Endothelial cell (in vitro differentiated cells): Measurements from ENCODE around the gene NT5C2. TPM values are rescaled to one million over a fixed set of nuclear protein-coding genes. Genes with fewer than 3 reads are reported as not detected.
"Not testable (repeated sequence)": the region's sequence is repeated elsewhere in the genome, so short reads cannot be mapped to it uniquely, and the experiment has no call there.

Experiments
- DNase-seq: peaks from one replicate; pipeline ENCODE4 v3.0.0; 2021; ENCODE audit warnings: low spot score
- H3K27ac Mint-ChIP-seq: one replicate; pipeline ENCODE4 v1.8.0; 2021; ENCODE audit warnings: mixed read lengths, inconsistent platforms; ENCODE audit not compliant: unreplicated experiment
- H3K27me3 Mint-ChIP-seq: one replicate; pipeline ENCODE4 v1.8.0; 2021; ENCODE audit warnings: mild to moderate bottlenecking, moderate library complexity, mixed read lengths, inconsistent platforms; ENCODE audit not compliant: unreplicated experiment
- H3K36me3 Mint-ChIP-seq: one replicate; pipeline ENCODE4 v1.8.0; 2021; ENCODE audit warnings: mild to moderate bottlenecking, low read depth, mixed read lengths, inconsistent platforms; ENCODE audit not compliant: unreplicated experiment
- H3K4me1 Mint-ChIP-seq: one replicate; pipeline ENCODE4 v1.8.0; 2021; ENCODE audit warnings: mild to moderate bottlenecking, mixed read lengths, inconsistent platforms; ENCODE audit not compliant: unreplicated experiment
- H3K4me3 Mint-ChIP-seq: one replicate; pipeline ENCODE4 v1.8.0; 2021; ENCODE audit warnings: mild to moderate bottlenecking, mixed read lengths, inconsistent platforms; ENCODE audit not compliant: unreplicated experiment
- H3K9me3 Mint-ChIP-seq: one replicate; pipeline ENCODE4 v1.8.0; 2021; ENCODE audit warnings: mixed read lengths, inconsistent platforms; ENCODE audit not compliant: unreplicated experiment
- total RNA-seq: library from RNA; stranded (reverse); fragmentation: NEBNext Ultra II Directional; extraction: Animal tissue kit (Norgen Biotek cat#: 25700); gene quantifications from one replicate; pipeline ENCODE4 v1.2.1, GENCODE V29; 2021; ENCODE audit not compliant: unreplicated experiment
- TF ChIP-seq, protein P1 (sequence below): fragments of 200-600 bp; sonication (generic); IDR thresholded peaks from one replicate; pipeline ENCODE4 v1.5.0; 2021; ENCODE audit warnings: antibody characterized with exemption; ENCODE audit not compliant: unreplicated experiment

The NT5C2 gene
- total RNA-seq, 1 donor from 2014 or later, result 88.2 TPM

DNA sequence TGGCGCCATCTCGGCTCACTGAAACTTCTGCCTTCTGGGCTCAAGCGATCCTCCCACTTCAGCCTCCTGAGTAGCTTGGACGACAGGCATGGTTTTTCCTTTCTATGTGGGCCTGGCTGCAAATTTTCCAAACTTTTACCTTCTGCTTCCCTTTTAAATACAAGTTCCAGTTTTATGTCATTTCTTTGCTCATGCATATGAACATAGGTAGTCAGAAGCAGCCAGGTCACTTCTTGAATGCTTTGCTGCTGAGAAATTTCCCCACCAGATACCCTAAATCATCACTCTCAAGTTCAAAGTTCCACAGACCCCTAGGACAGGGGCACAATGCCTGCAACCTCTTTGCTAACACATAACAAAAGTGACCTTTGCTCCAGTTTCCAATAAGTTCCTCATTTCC, 31.1 kb upstream of the NT5C2 start:
- peaks cover 5% of the 10 kb centered on the region for H3K9me3 Mint-ChIP-seq
- H3K27me3 Mint-ChIP-seq, result peaks cover 4% of the 10 kb centered on the region
- no peak overlapping the region for H3K27ac Mint-ChIP-seq
- TF ChIP-seq, protein P1, sequence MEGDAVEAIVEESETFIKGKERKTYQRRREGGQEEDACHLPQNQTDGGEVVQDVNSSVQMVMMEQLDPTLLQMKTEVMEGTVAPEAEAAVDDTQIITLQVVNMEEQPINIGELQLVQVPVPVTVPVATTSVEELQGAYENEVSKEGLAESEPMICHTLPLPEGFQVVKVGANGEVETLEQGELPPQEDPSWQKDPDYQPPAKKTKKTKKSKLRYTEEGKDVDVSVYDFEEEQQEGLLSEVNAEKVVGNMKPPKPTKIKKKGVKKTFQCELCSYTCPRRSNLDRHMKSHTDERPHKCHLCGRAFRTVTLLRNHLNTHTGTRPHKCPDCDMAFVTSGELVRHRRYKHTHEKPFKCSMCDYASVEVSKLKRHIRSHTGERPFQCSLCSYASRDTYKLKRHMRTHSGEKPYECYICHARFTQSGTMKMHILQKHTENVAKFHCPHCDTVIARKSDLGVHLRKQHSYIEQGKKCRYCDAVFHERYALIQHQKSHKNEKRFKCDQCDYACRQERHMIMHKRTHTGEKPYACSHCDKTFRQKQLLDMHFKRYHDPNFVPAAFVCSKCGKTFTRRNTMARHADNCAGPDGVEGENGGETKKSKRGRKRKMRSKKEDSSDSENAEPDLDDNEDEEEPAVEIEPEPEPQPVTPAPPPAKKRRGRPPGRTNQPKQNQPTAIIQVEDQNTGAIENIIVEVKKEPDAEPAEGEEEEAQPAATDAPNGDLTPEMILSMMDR, result no peak
- H3K4me1 Mint-ChIP-seq, result no peaks in the 10 kb centered on the region
- peaks cover 14% of the 10 kb centered on the region for H3K36me3 Mint-ChIP-seq
- no peak for DNase-seq
- H3K4me3 Mint-ChIP-seq, result no peak overlapping the region

DNA sequence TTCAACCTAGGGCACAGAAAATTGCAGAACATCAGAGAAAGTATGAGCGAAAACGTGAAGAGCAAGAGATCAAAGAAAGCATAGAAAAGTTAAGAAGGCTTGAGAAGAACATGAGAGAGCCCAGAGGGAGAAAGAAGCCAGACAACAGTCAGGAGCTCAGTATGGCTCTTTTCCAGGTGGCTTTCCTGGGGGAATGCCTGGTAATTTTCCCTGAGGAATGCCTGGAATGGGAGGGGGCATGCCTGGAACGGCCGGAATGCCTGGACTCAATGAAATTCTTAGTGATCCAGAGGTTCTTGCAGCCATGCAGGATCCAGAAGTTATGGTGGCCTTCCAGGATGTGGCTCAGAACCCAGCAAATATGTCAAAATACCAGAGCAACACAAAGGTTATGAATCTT, 23.3 kb upstream of the NT5C2 start:
- not testable (repeated sequence) for H3K27ac Mint-ChIP-seq, H3K9me3 Mint-ChIP-seq, H3K4me3 Mint-ChIP-seq, DNase-seq, H3K36me3 Mint-ChIP-seq, H3K27me3 Mint-ChIP-seq
- peaks cover 12% of the 10 kb centered on the region for H3K4me1 Mint-ChIP-seq

- Mint-ChIP-seq H3K4me1 (peaks cover 12% of the 10 kb centered on the region), H3K36me3 (peaks cover 9% of the 10 kb centered on the region), H3K27me3 (peaks cover 4% of the 10 kb centered on the region)
Measured at GRCh38 chr10:103215601-103216000, 22.5 kb upstream of the NT5C2 start.

GRCh38 chr10:103210262-103210661, 17.2 kb upstream of the NT5C2 start:
- H3K27ac Mint-ChIP-seq, DNase-seq, H3K4me3 Mint-ChIP-seq, H3K9me3 Mint-ChIP-seq, H3K36me3 Mint-ChIP-seq, H3K27me3 Mint-ChIP-seq: not testable (repeated sequence)
- peaks cover 12% of the 10 kb centered on the region for H3K4me1 Mint-ChIP-seq

More at GRCh38 chr10:103215601-103216000, 22.5 kb upstream of the NT5C2 start:
- H3K9me3 Mint-ChIP-seq, result no peaks in the 10 kb centered on the region
- H3K27ac Mint-ChIP-seq, result no peak overlapping the region
- no peak for DNase-seq
- H3K4me3 Mint-ChIP-seq, result no peak overlapping the region
- TF ChIP-seq, protein P1, result no peak

DNA sequence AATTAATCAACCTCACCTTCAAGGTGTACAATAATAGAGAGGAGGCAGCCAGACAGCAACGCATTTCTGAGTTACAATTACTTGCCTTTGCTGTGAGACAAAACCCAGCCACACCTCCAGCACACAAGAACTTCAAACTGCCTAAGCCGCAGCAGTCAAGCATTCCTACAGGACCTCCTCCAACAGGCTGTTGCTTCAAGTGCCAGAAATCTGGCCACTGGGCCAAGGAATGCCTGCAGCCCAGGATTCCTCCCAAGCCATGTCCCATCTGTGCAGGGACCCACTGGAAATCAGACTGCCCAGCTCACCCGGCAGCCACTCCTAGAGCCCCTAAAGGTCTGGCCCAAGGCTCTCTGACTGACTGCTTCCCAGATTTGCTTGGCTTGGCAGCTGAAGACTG, 14.6 kb upstream of the NT5C2 start:
- not testable (repeated sequence) for H3K27ac Mint-ChIP-seq, H3K36me3 Mint-ChIP-seq, H3K27me3 Mint-ChIP-seq

DNA sequence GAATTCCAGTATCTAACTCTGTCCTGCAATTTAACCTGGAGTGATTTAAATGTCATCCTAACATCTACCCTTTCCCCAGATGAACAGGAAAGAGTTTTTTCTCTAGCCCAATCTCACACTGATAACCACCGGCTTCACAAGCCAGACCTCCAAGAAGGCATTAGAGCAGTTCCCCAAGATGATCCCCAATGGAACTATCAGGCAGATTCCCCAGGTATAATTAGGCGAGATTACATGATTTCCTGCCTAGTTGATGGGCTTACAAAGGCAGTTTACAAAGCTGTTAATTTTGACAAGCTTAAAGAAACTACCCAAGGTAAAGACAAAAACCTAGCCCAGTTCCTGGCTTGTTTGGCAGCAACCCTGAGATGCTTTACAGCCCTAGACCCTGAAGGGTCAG, 14.1 kb upstream of the NT5C2 start:
- Mint-ChIP-seq H3K4me1 (peaks cover 4% of the 10 kb centered on the region), H3K36me3 (peaks cover 2% of the 10 kb centered on the region), H3K4me3 (no peak overlapping the region), H3K27ac (no peak overlapping the region), H3K27me3 (peaks cover 5% of the 10 kb centered on the region), H3K9me3 (no peaks in the 10 kb centered on the region)
- TF ChIP-seq, protein P1, result no peak
- no peak for DNase-seq

More for the DNA sequence above, 14.6 kb upstream of the NT5C2 start:
- H3K4me3 Mint-ChIP-seq, H3K9me3 Mint-ChIP-seq, DNase-seq, H3K4me1 Mint-ChIP-seq: not testable (repeated sequence)

DNA sequence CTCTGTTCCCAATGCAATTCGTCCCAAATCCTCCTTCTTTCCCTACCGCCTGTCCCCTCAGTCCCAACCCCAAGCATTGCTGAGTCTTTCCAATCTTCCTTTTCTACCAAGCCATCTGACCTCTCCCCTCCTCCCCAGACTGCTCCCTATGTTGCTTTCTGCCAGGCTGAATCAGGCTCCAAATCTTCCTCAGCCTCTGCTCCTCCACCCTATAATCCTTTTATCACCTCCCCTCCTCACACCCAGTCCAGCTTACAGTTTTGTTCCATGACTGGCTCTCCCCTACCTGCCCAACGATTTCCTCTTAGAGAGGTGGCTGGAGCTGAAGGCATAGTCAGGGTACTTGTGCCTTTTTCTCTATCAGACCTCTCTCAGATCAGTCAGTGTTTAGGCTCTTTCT, 13.6 kb upstream of the NT5C2 start:
- DNase-seq, H3K4me3 Mint-ChIP-seq, H3K36me3 Mint-ChIP-seq, H3K9me3 Mint-ChIP-seq, H3K27me3 Mint-ChIP-seq, H3K27ac Mint-ChIP-seq, H3K4me1 Mint-ChIP-seq: not testable (repeated sequence)

- not testable (repeated sequence) for H3K4me1 Mint-ChIP-seq, H3K27ac Mint-ChIP-seq, H3K9me3 Mint-ChIP-seq, H3K27me3 Mint-ChIP-seq, H3K4me3 Mint-ChIP-seq, H3K36me3 Mint-ChIP-seq, DNase-seq
Measured at GRCh38 chr10:103205401-103205800, 12.3 kb upstream of the NT5C2 start.
